ENCODE data around the gene AMN. TPM values are rescaled to one million over a fixed set of nuclear protein-coding genes. Genes with fewer than 3 reads are reported as not detected.

The AMN gene
- total RNA-seq, 2 donors from 2014 or later, result 0.68 to 1.6 TPM

DNA sequence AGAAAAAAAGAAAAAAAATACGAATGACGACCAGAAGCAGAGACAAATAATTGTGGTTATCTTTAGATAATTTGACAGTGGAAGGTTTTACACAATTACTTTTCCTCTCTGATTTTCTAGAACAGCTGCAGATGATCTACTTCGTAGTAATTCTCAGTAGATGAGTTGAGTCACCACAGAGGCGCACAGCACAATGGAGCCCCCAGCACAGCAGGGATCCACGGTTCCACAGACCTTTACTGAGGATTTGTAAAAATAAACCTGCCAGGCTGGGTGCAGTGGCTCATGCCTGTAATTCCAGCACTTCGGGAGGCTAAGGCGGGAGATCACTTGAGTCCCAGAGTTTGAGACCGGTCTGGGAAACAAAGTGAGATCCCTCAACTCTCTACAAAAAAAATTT, 29.3 kb downstream of the AMN start:
- ATAC-seq, result no peak
- intact Hi-C loops (cut with DNase I), result no loop called here
- DNase-seq, result no peak

DNA sequence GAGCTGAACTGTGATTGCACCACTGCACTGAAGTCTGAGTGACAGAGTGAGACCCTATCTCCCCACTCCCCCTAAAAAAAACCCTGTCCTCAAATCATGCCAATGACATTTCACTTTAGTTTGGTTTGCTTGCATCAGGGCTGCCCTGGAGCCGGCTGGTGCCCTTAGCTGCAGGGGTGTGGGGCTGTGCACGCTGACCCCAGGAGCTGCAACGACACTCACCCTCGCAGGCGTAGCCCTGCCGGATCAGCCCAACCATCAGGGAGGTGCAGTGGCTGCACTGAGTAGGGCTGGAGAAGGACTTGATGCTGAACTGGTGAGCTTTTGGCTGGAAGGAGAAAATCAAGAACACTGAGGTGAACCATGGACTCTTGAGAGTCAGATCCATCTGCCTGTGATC, 29.8 kb downstream of the AMN start:
- DNase-seq (no peak), ATAC-seq (no peak)
- intact Hi-C loops (cut with DNase I), result no loop called here

DNA sequence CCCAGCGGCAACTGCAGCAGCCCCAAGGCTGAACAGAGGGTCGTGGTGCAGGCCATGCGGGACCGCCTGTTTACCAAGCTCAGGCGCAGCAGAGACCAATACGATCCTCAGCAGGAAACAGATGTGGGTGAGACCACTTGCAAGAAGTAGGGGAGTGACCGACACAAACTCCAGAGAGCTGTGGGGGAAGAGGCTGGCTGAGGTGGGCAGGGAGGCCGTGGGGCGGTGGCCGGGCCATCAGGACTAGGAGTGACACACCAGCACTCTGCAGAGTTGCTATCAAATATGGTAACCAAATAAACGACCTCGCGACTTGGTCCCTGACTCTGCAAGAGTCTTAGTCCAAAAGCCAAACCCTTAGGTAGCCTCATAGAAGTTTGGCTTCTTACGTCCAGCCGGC, 30.6 kb downstream of the AMN start:
- ATAC-seq (no peak), DNase-seq (no peak)
- intact Hi-C loops (cut with DNase I), result no loop called here

DNA sequence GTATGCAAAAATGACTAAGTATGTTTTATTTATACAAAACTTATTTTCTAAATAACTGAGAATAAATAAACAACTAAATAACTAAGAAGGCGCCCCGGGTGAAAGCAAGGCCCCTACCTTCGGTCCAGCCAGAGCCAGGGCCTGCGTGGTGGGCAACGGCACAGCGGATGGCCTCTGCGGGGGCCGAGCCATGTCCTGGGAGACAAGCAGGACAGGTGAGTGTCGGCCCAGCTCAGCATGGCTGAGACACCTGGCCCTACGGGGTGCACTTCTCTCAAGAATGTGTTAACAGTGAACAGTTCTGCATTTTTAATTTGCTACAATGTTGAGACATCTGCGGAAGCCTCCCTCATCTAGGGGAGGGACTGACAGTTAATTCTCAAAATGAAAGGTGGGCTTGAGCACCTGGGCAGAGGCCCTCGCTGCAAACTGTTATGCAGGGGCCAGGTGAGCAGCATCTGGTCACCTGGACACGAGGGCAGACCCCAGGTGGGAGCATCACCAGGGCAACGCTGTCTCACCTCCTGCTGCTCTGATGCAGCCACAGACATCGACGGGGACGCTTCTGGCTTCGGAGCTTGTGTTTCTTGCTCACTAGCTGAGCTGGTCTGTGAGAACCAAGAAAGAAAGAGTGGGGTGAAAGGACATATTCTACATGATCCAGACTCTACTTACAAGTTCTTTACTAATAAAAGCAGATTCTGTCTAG, 31.8 kb downstream of the AMN start:
- DNase-seq (no peak), ATAC-seq (no peak)
- intact Hi-C loops (cut with DNase I), result no loop called here

DNA sequence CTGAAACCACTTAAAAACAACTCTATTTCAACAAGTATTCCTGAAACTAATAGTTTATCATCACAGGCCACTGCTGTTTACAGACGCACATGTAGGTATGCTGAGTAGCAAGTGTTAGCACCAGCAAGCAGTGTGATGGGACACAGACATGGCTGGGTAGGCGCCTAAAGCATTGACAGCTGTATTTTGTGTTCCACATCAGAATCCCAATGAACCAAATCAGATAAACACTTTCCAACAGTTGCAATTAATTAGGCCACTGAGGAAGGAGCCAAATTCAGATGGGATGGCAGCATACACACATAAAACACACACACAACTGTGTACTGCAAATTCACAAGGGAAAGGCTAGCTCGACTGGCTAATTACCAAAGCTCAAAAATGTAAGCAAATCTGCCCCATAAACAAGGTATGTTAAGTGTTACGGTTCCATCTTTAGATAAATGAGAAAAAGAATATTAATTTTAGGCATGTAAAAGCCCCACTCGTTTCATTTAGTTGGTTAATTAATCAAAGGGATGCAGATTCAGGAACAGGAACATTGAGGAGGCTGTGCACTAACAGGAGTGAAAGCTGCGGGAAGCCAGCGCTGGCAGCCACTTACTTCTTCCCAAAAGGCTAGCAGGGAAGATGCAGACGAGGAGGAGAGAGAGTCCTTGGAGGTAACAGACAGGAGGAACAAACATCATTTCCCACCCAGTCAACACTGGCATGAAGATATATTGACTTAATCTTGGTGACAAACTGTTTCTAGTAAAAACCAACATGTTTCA, 33.4 kb downstream of the AMN start:
- DNase-seq (no peak), ATAC-seq (no peak)
- intact Hi-C loops (cut with DNase I), result no loop called here

DNA sequence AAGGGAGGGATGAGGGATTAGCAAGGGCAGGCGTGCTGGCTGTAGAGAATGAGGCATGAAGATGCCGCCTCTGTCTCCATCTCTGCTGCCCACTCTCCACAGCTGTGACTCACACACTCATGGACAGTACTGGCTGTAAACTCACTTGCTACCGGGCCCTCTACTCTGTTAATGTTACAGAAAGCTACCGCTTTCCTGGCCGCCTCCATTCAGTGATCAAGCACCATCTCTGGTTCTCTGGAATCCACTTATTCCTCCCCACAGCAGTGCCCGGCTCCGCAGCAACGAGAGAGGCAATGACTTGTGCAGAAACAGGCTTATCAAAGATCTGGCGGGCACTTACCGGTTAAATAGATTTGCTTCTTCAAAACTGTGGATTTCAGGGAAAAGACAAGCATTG, 34.8 kb downstream of the AMN start:
- DNase-seq (no peak), ATAC-seq (no peak)
- intact Hi-C loops (cut with DNase I), result no loop called here

DNA sequence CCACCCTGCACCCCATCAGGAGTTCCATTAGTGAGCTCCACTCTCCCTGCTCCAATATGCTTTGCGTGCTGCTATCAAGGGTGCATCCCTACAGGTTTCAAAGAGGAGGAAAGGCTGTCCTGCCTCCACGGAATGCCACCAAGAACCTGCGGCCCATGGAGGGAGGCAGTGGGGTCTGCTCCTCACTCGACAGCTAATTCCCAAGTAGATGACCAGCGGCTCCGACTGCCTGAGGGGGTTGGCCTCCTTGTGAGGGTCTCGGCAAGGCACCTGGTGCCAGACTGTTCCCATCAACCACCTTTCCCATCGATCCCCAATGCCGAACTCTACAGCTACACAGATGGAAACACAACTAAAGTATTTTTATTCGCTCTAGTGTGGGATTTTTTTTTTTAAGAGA, 36.0 kb downstream of the AMN start:
- intact Hi-C loops (cut with DNase I), result no loop called here
- DNase-seq, result no peak
- no peak for ATAC-seq

DNA sequence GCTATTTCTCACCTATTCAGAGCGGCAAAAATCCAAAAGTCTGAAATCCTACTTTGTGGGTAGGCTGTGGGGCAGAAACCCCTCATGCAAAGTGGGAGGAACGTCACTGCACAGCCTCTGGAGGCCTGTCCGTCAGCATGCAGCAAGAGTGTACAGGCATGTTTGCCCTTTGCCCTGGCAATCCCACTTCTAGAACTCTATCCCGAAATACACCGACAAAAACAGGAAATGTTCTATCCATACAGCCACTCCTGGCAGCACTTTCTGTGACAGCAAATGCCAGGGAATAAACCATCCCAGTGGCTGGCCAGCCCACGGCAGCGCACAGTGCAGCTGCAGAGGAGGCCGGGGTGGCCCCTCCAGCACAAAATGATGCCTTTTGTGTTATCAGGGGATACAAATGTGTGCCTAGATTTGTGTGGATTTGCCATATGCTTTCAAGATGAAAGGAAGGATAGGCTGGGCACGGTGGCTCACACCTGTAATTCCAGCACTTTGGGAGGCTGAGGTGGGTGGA, 39.7 kb downstream of the AMN start:
- no peak for DNase-seq
- ATAC-seq, result no peak
- intact Hi-C loops (cut with DNase I), result no loop called here

DNA sequence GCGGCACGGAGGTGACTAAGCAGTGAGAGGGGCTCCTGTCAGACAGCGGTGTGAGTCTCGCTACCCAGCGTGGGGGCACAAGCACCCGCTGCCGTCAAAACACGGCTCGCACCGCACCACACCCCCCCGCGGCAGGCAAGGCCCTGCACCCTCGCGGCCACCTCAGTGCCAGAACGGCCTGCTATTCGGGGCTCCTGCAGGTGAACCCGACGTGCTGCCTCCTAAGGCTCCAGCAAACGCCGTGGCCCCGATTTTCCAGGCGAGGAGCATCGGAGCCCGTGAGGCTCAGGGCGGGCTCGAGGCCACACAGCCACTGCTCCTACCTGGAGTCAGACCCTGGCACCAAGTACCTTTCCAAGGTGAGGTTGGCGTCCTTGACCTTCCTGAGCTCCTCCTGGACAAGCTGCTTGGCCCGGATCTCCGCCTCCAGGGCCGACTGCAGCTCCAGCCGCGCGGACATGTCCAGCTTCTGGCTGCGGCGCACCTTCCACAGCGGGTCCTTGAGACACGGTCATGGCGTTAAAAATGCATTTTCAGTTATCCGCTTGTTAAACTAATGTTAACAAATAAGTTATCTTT, 41.8 kb downstream of the AMN start:
- no peak for DNase-seq
- intact Hi-C loops (cut with DNase I), result no loop called here
- no peak for ATAC-seq

DNA sequence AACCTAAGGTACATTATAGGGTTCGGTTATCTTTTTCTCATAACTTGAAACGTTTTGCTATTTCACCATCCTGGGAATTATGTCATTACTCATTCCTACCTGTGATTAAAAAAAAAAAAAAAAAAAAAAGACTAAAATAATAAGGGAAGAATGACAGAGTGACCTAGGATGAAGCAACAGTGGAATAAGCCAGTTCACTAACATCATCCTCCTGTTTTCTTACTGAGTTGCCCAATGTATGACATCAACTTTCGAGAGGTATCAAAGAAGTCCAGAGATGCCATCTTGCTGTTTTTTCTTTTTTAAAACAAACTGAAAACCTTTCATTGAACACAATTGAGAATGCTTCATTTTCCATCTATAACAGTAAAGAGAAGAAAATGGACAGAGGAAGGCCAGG, 42.8 kb downstream of the AMN start:
- DNase-seq, result no peak
- no peak for ATAC-seq
- intact Hi-C loops (cut with DNase I), result no loop called here

DNA sequence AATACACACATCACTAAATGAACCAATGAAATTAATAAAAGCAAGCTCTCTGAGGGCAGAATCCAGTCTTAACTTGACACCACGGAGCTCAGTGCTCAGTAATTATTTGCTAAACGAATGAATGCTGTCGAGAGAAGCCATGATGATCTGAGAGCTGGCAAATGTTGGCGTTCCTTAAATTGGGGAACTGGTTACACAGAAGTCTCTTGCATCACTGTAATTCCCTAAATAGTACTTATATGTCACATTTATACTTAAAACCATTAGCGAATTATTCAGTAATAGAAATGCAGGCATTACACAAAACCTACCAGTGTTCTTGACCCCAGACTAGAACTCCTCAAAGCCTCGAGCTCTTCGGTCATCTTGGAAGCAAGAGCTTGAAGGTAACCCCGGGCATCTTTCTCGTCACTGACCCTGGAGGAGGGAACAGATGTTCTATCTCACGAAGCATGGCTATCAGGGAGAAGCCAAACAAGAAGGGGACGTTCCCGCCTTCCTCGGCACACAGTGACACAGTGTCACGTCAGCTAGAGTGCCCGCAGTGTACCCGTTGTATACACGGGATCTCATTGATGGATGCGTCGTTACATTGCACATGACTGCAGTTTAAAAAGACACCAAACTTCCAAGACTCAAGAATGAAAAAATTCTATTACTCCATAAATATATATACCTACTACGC, 43.6 kb downstream of the AMN start:
- ATAC-seq (no peak), DNase-seq (no peak)
- intact Hi-C loops (cut with DNase I), result no loop called here

DNA sequence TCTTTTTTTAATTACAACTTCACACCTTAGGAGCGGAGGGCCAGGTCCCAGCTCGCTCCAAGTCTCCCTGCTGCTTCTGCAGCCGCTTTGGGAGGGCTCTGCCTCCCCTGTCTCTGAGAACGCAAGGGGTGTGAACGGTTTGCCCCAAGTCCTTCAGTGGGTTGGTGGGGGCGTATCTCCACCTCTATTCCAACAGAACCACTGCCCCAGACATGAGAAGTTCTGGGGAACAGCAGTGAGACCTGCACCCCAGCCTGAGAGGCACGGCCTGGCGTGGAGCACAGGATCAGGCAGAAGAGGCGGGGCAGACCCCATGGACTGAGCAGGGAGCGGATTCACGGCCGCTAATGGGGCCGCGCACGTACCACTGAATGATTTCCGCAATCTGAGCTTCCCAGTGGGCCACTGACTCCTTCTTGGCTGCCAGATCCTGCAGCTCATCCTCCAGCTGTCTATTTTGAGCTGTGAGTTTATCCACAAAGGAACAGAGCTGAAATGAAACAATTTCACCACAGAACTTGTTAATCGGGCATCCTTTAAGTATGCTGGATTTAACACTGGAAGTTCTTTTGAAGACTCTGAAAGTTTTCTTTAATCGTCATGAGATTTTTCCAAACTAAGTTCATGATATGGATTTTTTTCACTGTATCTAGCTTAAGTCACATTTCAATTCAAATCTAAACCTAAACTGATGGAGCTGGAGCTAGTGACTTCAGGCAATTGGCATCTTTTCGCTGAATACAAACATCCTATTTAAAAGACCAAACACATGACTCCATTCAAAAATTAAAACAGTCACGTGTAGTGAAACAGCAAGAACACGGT, 44.4 kb downstream of the AMN start:
- ATAC-seq (no peak), DNase-seq (no peak)
- intact Hi-C loops (cut with DNase I), result no loop called here

DNA sequence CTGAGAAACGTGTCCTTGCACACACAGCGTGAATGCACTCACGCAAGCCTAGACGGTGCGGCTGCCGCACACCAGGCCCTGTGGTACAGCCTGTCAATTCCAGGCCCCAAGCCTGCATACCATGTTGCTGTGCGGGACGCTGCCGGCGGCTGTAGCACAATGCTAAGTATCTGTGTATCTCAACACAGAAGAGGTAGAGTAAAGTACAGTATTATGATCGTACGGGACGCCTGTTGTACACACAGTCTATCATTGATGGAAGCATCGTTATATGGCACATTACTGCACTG, 45.0 kb downstream of the AMN start:
- intact Hi-C loops (cut with DNase I), result no loop called here
- ATAC-seq, result no peak
- DNase-seq, result no peak

DNA sequence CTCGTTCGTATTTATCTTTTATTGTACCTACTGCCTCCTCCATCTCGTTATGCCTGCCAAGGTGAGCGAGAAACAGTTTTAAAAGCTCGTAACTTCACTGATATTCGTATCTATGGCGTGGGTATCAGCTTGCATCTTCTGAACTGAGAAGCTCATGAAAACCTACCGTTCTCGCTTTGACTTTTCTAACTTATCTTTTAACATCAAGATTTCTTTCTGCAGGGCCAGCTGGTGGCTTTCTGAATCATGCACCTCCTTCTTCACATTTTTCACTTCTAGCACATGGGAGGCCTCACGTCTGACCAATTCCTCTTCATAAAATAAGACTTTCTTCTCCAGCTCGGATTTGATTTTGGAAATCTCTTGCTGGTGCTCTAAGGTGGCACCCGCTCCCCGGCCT, 45.8 kb downstream of the AMN start:
- no peak for DNase-seq
- ATAC-seq, result no peak
- intact Hi-C loops (cut with DNase I), result no loop called here

DNA sequence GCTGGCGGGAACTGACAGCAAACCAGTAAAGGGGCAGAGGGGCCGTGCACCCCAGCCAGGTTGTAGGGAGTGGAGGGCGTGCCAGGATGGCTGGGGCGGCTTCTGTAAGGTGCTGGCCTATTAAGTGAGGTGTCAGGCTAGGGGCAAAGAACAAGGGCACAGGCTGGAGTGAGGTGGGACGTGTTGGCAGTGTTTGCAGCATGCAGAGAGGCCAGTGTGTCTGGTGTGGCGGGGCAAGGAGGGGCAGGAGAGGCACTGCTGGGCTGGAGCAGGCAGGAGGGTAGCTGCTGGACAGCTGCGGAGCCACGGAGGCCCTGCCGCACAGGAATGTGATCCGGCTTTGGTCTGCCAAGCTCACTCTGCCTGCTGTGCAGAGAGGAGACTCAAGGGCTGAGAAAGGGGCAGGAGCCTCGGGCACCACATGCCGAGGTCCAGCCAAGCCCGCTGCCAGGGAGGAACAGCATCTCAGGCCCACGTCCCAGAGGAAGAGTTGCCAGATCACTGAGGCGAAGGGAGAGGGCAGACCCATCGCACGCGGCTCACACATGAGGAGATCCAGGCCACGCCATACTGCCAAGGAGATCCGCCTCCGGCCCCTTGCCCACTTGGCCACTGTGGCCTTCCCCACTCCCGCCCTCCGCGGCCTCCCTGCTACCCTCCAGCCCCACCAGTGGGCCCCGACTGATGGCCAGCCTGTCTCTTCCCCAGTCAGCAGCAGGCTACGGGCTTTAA, 46.8 kb downstream of the AMN start:
- no peak for ATAC-seq
- no peak for DNase-seq
- intact Hi-C loops (cut with DNase I), result no loop called here

DNA sequence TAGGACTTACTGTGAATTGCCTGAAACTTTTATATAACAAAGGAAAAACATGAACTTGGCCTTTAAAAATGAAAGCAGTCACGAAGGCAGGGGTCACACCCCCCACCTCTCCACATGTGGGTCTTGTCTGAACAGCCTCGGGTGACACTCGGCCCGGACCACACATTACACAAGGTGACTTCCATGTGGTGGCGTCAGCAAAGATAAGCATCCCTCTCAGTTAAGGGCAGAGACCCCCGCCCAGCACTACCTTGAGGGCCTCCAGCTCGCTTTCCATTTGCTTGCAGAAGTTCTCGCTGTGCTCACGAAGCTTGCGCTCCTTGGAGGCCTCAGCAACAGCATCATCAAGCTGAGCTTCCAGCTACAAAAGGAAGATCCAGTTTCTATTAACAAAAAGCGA, 47.4 kb downstream of the AMN start:
- DNase-seq, result no peak
- intact Hi-C loops (cut with DNase I), result no loop called here
- ATAC-seq, result no peak

DNA sequence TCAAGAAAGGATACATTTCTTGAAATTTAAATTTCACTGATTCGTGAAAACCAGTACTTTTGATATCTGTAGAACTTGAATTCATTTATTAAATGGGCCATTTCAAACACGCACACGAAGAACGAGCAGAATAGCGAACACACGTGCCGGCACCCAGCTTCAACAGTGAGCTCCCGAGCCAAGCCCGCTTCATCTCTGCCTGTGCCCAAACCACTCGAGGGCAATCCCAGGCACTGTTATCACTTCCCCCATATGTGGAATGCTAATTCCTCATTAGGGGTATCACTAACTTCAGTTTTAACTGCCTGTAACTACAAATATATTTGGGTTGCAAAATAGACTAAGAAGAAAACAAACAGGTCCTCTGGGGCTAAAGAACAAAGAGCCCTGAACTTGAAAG, 48.0 kb downstream of the AMN start:
- no peak for ATAC-seq
- DNase-seq, result no peak
- intact Hi-C loops (cut with DNase I), result no loop called here

DNA sequence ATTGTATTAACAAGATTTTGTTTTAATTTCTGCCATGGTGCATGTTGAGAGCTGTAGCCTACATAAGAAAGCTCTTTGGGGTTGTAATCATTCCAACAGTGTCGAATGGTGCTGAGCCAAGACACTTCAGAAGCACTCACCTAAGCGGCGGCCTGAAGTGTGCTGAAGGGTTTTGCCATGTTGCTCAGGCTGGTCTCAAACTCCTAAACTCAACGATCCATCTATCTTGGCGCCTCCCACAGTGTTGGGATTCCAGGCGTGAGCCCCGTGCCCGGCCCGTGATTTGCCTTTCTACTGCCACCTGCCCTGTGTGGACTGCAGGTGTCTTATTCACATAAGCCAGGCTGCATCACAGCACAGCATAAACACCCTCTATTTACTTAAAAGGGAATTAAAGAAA, 48.9 kb downstream of the AMN start:
- intact Hi-C loops (cut with DNase I), result no loop called here
- DNase-seq (no peak), ATAC-seq (no peak)

All from left cardiac atrium (tissue), 4 donors.